Measurements from ENCODE around the gene GRP.

- TF ChIP-seq CTCF (IDR thresholded peaks at IDR 0.05), result no peak
- no peak for TF ChIP-seq POLR2A (IDR thresholded peaks at IDR 0.05)
These were observed 316 bp downstream of the GRP start for GRCh38 chr18:59220164-59220783.
